GM12878 (cell line): Measurements from ENCODE around the gene ATF2.

Source experiments
- CEBPB ChIP-seq, 2 experiments: fragments of 150-350 bp in 1 of 2; IDR thresholded peaks; 2 replicates each; pipeline ENCODE4 v1.6.1; 2012 to 2014; ENCODE audit warnings: low read depth in 2 of 2, low read length in 2 of 2, borderline replicate concordance in 1 of 2, inconsistent platforms in 1 of 2
- EZH2 ChIP-seq: IDR thresholded peaks from 2 replicates; pipeline ENCODE4 v1.6.1; 2012; ENCODE audit warnings: low read depth, mild to moderate bottlenecking, control low read depth, inconsistent platforms, low read length, borderline replicate concordance; ENCODE audit not compliant: control insufficient read depth
- FOXK2 ChIP-seq: fragments of 450-650 bp; IDR thresholded peaks from 2 replicates; pipeline ENCODE4 v1.6.1; 2017; ENCODE audit warnings: mild to moderate bottlenecking, moderate library complexity
- HDGF ChIP-seq: fragments of 450-650 bp; IDR thresholded peaks from 2 replicates; pipeline ENCODE4 v1.6.1; 2016; ENCODE audit warnings: antibody characterized with exemption
- MXI1 ChIP-seq: fragments of 150-350 bp; IDR thresholded peaks from 2 replicates; pipeline ENCODE4 v1.6.1; 2011; ENCODE audit warnings: low read depth, mild to moderate bottlenecking, inconsistent platforms, low read length, improper control_type of control experiment
- NFIC ChIP-seq: IDR thresholded peaks from 2 replicates; pipeline ENCODE4 v1.6.1; 2012; ENCODE audit warnings: low read depth, mild to moderate bottlenecking, inconsistent platforms, low read length, moderate library complexity
- POLR2A ChIP-seq: IDR thresholded peaks from 2 replicates; pipeline ENCODE4 v1.6.1; 2011; ENCODE audit warnings: low read depth, mild to moderate bottlenecking, low read length
- RCOR1 ChIP-seq: conservative IDR thresholded peaks from 2 replicates; pipeline ENCODE4 v1.6.1; 2012; ENCODE audit warnings: low read depth, low read length, improper control_type of control experiment
- REST ChIP-seq: IDR thresholded peaks from 2 replicates; pipeline ENCODE4 v1.6.1; 2012; ENCODE audit warnings: mild to moderate bottlenecking, low read depth, low read length
- TAF1 ChIP-seq: IDR thresholded peaks from 2 replicates; pipeline ENCODE4 v1.6.1; 2011; ENCODE audit warnings: mild to moderate bottlenecking, low read depth, low read length, borderline replicate concordance
- TCF3 ChIP-seq: IDR thresholded peaks from 2 replicates; pipeline ENCODE4 v1.6.1; 2012; ENCODE audit warnings: low read depth, mild to moderate bottlenecking, low read length, borderline replicate concordance; ENCODE audit not compliant: insufficient read depth
- TF ChIP-seq, protein P1 (sequence below), 3 experiments: IDR thresholded peaks in 2 of 3; conservative IDR thresholded peaks in 1 of 3; 2 replicates each; pipeline ENCODE4 v1.5.1; 2011; ENCODE audit warnings: low read depth in 3 of 3, low read length in 3 of 3, mild to moderate bottlenecking in 3 of 3, control low read depth in 2 of 3, moderate library complexity in 2 of 3, inconsistent platforms in 1 of 3, mixed read lengths in 1 of 3; ENCODE audit not compliant: control insufficient read depth in 2 of 3, insufficient read depth in 1 of 3; ENCODE audit errors: extremely low read depth in 1 of 3
- TF ChIP-seq, protein P2 (sequence below): IDR thresholded peaks from 2 replicates; pipeline ENCODE4 v1.6.1; 2012; ENCODE audit warnings: low read depth, low read length, improper control_type of control experiment

DNA sequence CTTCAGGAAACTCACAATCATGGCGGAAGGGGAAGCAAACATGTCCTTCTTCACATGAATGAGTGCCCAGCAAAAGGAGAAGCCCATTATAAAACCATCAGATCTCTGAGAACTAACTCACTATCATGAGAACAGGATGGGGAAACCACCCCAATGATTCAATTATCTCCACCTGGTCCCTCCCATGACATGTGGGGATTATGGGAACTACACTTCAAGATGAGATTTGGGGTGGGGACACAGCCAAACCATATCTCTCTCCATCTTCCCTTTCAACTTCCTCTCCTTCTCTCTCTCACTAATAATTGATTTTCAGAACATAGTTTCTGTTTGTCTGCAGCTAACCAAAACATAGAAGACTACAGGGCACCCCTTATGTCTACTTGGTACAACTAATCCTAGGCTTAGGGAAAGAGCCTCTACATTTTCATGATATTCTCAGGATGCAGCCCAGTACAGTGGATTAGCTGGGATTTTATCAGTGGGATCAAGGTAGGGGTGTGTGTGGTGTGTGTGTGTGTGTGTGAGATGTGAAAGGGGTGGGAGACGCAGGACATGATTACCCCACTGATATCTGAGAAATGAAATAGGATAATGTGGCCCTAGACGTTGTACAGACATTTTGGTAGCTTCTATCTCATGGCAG, 2.8 kb upstream of the ATF2 start:
- TF ChIP-seq, protein P1, sequence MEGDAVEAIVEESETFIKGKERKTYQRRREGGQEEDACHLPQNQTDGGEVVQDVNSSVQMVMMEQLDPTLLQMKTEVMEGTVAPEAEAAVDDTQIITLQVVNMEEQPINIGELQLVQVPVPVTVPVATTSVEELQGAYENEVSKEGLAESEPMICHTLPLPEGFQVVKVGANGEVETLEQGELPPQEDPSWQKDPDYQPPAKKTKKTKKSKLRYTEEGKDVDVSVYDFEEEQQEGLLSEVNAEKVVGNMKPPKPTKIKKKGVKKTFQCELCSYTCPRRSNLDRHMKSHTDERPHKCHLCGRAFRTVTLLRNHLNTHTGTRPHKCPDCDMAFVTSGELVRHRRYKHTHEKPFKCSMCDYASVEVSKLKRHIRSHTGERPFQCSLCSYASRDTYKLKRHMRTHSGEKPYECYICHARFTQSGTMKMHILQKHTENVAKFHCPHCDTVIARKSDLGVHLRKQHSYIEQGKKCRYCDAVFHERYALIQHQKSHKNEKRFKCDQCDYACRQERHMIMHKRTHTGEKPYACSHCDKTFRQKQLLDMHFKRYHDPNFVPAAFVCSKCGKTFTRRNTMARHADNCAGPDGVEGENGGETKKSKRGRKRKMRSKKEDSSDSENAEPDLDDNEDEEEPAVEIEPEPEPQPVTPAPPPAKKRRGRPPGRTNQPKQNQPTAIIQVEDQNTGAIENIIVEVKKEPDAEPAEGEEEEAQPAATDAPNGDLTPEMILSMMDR (IDR thresholded peaks at IDR 0.05 in 2 of 3, conservative IDR thresholded peaks at IDR 0.05 in 1 of 3; ENCODE audit: control insufficient read depth in 2 of 3, extremely low read depth in 1 of 3, insufficient read depth in 1 of 3, low read depth in 3 of 3, low read length in 3 of 3): no peak
- TF ChIP-seq, protein P2, sequence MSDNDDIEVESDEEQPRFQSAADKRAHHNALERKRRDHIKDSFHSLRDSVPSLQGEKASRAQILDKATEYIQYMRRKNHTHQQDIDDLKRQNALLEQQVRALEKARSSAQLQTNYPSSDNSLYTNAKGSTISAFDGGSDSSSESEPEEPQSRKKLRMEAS: no peak
- TF ChIP-seq FOXK2 (no peak), NFIC (no peak), TCF3 (no peak), MXI1 (no peak), POLR2A (no peak), CEBPB (IDR thresholded peaks at IDR 0.05; ENCODE audit: borderline replicate concordance in 1 of 2, low read depth in 2 of 2, low read length in 2 of 2) (no peak), EZH2 (no peak), RCOR1 (no peak), HDGF (no peak), REST (no peak), TAF1 (no peak)
